ENCODE results near the gene NUDT16. TPM values are rescaled to one million over a fixed set of nuclear protein-coding genes. Genes with fewer than 3 reads are reported as not detected.

NUDT16 gene
- total and polyA plus RNA-seq, 9 of the 15 experiments (the other 6 are each of a cell fraction or from before 2014, with no cell fraction given), result 1.5 to 11.4 (median 7.6) TPM

GRCh38 chr3:131381445-131382291 is at the start of gene NUDT16 (continued):
- no peak for TF ChIP-seq GMEB1 (CRISPR knock-in tag; IDR thresholded peaks at IDR 0.05)
- TF ChIP-seq SIX5 (IDR thresholded peaks at IDR 0.05; ENCODE audit: borderline replicate concordance in 1 of 2, insufficient read depth in 1 of 2, low read depth in 1 of 2, low read length in 2 of 2), result no peak
- no peak for TF ChIP-seq PHF20 (IDR thresholded peaks at IDR 0.05; ENCODE audit: partially characterized antibody)
- TF ChIP-seq ZNF24 (IDR thresholded peaks at IDR 0.05), result no peak
- TF ChIP-seq CBX5 (IDR thresholded peaks at IDR 0.05; ENCODE audit: borderline replicate concordance, low read depth), result no peak
- no peak for TF ChIP-seq CUX1 (CRISPR knock-in tag; IDR thresholded peaks at IDR 0.05)
- no peak for TF ChIP-seq ZKSCAN1 (IDR thresholded peaks at IDR 0.05; ENCODE audit: low read depth, low read length)
- no peak for TF ChIP-seq POLR3G (IDR thresholded peaks at IDR 0.05; ENCODE audit: extremely low read depth, insufficient read length, insufficient replicate concordance)
- TF ChIP-seq BACH1 (tag; IDR thresholded peaks at IDR 0.05), result no peak
- TF ChIP-seq MYBL2 (IDR thresholded peaks at IDR 0.05; ENCODE audit: low read depth), result no peak
- TF ChIP-seq MYBL2 (CRISPR knock-in tag; IDR thresholded peaks at IDR 0.05; ENCODE audit: borderline replicate concordance), result no peak
- TF ChIP-seq ZNF140 (CRISPR knock-in tag; IDR thresholded peaks at IDR 0.05), result no peak
- TF ChIP-seq XRCC4 (IDR thresholded peaks at IDR 0.05; ENCODE audit: extremely low read depth, insufficient read depth, insufficient read length), result no peak
- TF ChIP-seq GTF2A2 (tag; IDR thresholded peaks at IDR 0.05), result 0 out of 2 replicates have a peak, but pooled peaks have one; percentile 44
- no peak for TF ChIP-seq KHSRP (IDR thresholded peaks at IDR 0.05)
- no peak for TF ChIP-seq DIDO1 (tag; IDR thresholded peaks at IDR 0.05; ENCODE audit: low read depth)
- TF ChIP-seq ZBTB5 (IDR thresholded peaks at IDR 0.05), result no peak
- no peak for TF ChIP-seq ZNF507 (tag; conservative IDR thresholded peaks at IDR 0.05)

All from K562 (cell line).